Omental fat pad (tissue), 4 donors: Measurements from ENCODE around the gene CT45A8. TPM values are rescaled to one million over a fixed set of nuclear protein-coding genes. Genes with fewer than 3 reads are reported as not detected.
"Not testable (repeated sequence)": the region's sequence is repeated elsewhere in the genome, so short reads cannot be mapped to it uniquely, and the experiment has no call there.

ENCODE experiments used
- ATAC-seq: fragments of 150-250 bp; one replicate; pipeline ENCODE4 v1.9.1; 2016; ENCODE audit warnings: mild to moderate bottlenecking, moderate library complexity; ENCODE audit not compliant: low FRiP score
- DNase-seq: peaks from one replicate; pipeline ENCODE4 v3.0.0-alpha.2; 2019; ENCODE audit warnings: low spot score
- total RNA-seq, 4 donors: library from RNA; depleted of rRNA; stranded (reverse); fragments of >200 nt; gene quantifications; one replicate each; pipeline ENCODE4 v1.1.0, GENCODE V29; 2016
- TF ChIP-seq, protein P1 (sequence below), 3 donors: fragments of 450-650 bp; IDR thresholded peaks; one replicate each; pipeline ENCODE4 v1.5.1; 2016 to 2017; ENCODE audit warnings: antibody characterized with exemption in 3 of 3, mild to moderate bottlenecking in 3 of 3, moderate library complexity in 2 of 3

CT45A8 gene, protein sequence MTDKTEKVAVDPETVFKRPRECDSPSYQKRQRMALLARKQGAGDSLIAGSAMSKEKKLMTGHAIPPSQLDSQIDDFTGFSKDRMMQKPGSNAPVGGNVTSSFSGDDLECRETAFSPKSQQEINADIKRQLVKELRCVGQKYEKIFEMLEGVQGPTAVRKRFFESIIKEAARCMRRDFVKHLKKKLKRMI
- total RNA-seq, result not detected

DNA sequence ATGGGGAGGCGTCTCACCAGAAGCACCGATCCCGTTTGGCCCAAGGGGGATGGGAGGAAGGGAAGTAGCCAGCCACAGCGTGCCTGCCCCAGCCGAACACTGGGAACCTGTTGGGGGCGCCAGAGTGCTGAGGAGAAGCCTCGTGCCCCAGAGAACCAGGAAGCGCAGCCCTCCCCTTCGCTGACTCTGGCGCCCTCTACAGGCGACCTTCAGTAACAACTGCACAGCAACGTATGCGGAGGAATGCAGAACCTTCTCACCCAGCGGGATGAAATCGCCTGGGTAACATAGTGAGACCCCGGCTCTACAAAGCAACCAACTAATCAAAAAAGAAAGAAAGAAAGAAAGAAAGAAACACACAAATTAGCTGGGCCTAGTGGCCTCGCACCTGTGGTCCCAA, at the start of gene CT45A8:
Gene CT45A8, minus strand, starts transcription at position 101 of the 400 bp plus-strand sequence. CDS start 3,755 bp downstream, outside the sequence.
- DNase-seq, ATAC-seq: not testable (repeated sequence)

DNA sequence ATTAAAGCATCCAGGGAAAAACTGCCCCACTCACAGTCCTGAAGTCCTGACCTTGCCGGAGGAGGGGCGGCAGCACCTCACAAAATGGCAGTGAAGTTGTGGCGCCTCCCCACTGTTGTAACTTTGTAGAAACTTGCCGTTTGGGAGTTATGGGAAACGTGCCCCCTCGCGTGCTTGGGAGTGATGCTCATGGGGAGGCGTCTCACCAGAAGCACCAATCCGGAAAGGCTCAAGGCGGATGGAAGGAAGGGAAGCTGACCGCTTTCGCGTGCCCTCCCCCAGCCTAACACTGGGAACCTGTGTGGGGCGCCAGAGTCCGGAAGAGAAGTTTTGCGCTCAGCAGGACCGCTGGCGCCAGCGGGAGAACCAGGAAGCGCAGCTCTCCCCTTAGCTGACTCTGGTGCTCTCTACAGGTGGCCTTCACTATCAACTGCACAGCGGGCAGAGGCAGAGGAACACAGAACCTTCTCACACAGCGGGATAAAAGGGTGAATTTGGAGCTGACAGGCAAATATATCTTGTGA, 39.0 kb upstream of the CT45A8 start, which contains the start of the genes CT45A10 and SAGE1:
Gene CT45A10, minus strand, starts transcription at position 151 of the 524 bp plus-strand sequence. CDS start 8,100 bp downstream, outside the sequence.
Gene SAGE1, plus strand, starts transcription at position 423 of the 524 bp plus-strand sequence. CDS start 2,527 bp downstream, outside the sequence.
- ATAC-seq, result no peak
- TF ChIP-seq, protein P1, sequence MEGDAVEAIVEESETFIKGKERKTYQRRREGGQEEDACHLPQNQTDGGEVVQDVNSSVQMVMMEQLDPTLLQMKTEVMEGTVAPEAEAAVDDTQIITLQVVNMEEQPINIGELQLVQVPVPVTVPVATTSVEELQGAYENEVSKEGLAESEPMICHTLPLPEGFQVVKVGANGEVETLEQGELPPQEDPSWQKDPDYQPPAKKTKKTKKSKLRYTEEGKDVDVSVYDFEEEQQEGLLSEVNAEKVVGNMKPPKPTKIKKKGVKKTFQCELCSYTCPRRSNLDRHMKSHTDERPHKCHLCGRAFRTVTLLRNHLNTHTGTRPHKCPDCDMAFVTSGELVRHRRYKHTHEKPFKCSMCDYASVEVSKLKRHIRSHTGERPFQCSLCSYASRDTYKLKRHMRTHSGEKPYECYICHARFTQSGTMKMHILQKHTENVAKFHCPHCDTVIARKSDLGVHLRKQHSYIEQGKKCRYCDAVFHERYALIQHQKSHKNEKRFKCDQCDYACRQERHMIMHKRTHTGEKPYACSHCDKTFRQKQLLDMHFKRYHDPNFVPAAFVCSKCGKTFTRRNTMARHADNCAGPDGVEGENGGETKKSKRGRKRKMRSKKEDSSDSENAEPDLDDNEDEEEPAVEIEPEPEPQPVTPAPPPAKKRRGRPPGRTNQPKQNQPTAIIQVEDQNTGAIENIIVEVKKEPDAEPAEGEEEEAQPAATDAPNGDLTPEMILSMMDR (IDR thresholded peaks at IDR 0.05), result no peak
- no peak for DNase-seq

DNA sequence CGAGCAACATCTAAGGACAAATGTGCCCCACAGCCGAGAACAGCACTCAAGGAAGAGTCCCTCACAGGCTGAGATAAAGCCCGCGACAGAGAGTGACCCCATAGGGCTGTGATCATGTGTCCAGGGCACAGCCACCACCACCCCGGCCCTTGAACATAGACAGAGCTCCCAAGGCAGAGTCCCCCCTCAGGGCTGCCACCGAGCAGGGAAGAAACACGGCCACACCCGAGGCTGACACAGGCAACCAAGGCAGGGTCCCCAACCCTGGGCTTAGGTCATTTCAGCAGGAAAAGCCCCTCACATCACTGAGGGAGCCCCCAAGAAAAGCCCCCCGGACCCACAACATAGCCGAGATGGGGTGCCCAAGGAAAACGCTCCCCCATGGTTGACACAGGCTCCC, 38.4 kb upstream of the CT45A8 start:
- ATAC-seq (no peak), DNase-seq (no peak)
- TF ChIP-seq, protein P1 (IDR thresholded peaks at IDR 0.05), result no peak

DNA sequence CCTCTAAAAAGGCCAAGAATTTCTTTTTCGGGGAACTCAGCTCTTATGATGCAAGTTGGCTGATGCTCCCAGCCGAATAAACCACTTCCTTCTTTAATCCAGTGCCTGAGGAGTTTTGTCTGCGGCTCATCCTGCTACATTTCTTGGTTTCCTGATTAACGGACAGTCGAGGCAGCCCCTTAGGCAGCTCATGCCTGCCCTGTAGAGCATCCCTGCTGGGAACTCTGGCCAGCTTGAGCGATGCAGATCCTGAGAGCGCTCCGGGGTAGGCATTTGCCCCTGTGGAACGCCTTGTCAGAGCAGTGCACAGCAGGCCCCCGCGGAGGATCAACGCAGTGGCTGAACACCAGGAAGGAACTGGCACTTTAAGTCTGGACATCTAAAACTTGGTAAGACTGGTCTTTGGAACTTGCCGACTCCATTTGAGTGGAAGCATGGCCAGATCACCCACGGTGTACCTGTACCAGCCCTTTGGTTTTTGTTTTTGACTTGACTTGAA, 35.8 kb upstream of the CT45A8 start:
- TF ChIP-seq, protein P1 (IDR thresholded peaks at IDR 0.05), result no peak
- ATAC-seq (no peak), DNase-seq (no peak)

DNA sequence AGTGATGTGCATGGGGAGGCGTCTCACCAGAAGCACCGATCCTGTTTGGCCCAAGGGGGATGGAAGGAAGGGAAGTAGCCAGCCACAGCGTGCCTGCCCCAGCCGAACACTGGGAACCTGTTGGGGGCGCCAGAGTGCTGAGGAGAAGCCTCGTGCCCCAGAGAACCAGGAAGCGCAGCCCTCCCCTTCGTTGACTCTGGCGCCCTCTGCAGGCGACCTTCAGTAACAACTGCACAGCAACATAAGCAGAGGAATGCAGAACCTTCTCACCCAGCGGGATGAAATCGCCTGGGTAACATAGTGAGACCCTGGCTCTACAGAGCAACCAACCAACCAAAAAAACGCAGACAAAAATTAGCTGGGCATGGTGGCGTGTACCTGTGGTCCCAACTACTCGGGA, 34.6 kb upstream of the CT45A8 start:
- DNase-seq, ATAC-seq: not testable (repeated sequence)

DNA sequence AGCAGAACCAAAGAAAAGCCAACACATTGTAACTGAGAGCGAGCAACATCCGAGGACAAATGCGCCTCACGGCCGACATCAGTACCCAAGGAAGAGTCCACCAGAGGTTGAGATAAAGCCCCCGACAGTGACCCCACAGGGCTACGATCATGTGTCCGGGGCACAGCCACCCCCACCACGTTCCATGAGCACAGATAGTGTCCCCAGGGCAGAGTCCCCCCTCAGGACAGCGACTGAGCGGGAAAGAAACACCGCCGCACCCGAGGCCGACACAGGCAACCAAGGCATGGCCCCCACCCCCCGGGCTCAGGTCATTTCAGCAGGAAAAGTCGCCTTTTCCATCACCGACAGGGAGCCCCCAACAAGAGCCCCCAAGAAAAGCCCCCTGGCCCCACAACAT, 33.9 kb upstream of the CT45A8 start:
- ATAC-seq, DNase-seq: not testable (repeated sequence)

DNA sequence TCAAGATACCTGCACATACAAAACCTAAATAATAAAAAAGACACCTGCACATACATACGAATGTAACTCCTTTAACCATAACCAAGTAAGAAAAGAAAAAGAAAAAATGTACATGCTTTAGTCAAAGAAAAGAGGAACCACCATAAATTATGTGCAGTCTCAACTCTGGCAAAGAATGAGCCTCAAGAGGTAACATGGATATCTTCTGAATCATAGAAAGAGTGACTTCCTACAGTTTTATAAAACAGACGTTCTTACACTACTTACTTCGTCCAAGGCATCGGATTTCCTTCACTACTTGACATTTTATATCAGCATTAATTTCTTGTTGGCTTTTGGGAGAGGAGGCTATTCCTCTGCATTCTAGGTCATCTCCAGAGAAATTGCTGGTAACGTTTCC, 28.4 kb upstream of the CT45A8 start:
- not testable (repeated sequence) for ATAC-seq

DNA sequence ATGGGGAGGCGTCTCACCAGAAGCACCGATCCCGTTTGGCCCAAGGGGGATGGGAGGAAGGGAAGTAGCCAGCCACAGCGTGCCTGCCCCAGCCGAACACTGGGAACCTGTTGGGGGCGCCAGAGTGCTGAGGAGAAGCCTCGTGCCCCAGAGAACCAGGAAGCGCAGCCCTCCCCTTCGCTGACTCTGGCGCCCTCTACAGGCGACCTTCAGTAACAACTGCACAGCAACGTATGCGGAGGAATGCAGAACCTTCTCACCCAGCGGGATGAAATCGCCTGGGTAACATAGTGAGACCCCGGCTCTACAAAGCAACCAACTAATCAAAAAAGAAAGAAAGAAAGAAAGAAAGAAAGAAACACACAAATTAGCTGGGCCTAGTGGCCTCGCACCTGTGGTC, 17.4 kb upstream of the CT45A8 start, which contains the start of gene CT45A9:
Gene CT45A9, minus strand, starts transcription at position 101 of the 400 bp plus-strand sequence. CDS start 3,751 bp downstream, outside the sequence.
- DNase-seq, ATAC-seq: not testable (repeated sequence)

More for the DNA sequence above, 28.4 kb upstream of the CT45A8 start:
- not testable (repeated sequence) for DNase-seq

DNA sequence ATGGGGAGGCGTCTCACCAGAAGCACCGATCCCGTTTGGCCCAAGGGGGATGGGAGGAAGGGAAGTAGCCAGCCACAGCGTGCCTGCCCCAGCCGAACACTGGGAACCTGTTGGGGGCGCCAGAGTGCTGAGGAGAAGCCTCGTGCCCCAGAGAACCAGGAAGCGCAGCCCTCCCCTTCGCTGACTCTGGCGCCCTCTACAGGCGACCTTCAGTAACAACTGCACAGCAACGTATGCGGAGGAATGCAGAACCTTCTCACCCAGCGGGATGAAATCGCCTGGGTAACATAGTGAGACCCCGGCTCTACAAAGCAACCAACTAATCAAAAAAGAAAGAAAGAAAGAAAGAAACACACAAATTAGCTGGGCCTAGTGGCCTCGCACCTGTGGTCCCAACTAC, 17.2 kb downstream of the CT45A8 start, which contains the start of gene CT45A7:
Gene CT45A7, minus strand, starts transcription at position 101 of the 400 bp plus-strand sequence. CDS start 3,747 bp downstream, outside the sequence.
- DNase-seq, ATAC-seq: not testable (repeated sequence)

DNA sequence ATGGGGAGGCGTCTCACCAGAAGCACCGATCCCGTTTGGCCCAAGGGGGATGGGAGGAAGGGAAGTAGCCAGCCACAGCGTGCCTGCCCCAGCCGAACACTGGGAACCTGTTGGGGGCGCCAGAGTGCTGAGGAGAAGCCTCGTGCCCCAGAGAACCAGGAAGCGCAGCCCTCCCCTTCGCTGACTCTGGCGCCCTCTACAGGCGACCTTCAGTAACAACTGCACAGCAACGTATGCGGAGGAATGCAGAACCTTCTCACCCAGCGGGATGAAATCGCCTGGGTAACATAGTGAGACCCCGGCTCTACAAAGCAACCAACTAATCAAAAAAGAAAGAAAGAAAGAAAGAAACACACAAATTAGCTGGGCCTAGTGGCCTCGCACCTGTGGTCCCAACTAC, 34.4 kb downstream of the CT45A8 start, which contains the start of gene CT45A2:
Gene CT45A2, minus strand, starts transcription at position 101 of the 400 bp plus-strand sequence. CDS start 3,747 bp downstream, outside the sequence.
- not testable (repeated sequence) for ATAC-seq, DNase-seq

DNA sequence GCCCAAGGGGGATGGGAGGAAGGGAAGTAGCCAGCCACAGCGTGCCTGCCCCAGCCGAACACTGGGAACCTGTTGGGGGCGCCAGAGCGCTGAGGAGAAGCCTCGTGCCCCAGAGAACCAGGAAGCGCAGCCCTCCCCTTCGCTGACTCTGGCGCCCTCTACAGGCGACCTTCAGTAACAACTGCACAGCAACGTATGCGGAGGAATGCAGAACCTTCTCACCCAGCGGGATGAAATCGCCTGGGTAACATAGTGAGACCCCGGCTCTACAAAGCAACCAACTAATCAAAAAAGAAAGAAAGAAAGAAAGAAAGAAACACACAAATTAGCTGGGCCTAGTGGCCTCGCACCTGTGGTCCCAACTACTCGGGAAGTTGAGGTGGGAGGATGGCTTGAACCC, 51.7 kb downstream of the CT45A8 start, which contains the start of gene CT45A6:
Gene CT45A6, minus strand, starts transcription at position 101 of the 400 bp plus-strand sequence. CDS start 3,794 bp downstream, outside the sequence.
- DNase-seq, result not testable (repeated sequence)

More for the DNA sequence above, 51.7 kb downstream of the CT45A8 start, which contains the start of gene CT45A6:
- not testable (repeated sequence) for ATAC-seq
